WTC11 (cell line): ENCODE measurements around the gene ERC2. TPM values are rescaled to one million over a fixed set of nuclear protein-coding genes. Genes with fewer than 3 reads are reported as not detected.

ENCODE experiments used
- ATAC-seq: fragments of 200-7000 bp; cut with Tn5 transposase; 2 replicates; pipeline ENCODE4 v1.10.0; 2021; ENCODE audit warnings: mild to moderate bottlenecking, moderate library complexity
- CTCF ChIA-PET: fragments of 300-600 bp; sonication (Branson Sonifier 250); formaldehyde crosslinking; loops from one replicate; lab custom pipeline; 2021; ENCODE audit warnings: antibody characterized with exemption; lab: Charles Lee
- POLR2A ChIA-PET: fragments of 350-600 bp; sonication (Branson Sonifier 250); formaldehyde crosslinking; loops from one replicate; lab custom pipeline; 2021; ENCODE audit warnings: antibody characterized with exemption; lab: Charles Lee
- DNase-seq: peaks from one replicate; pipeline ENCODE4 v3.0.0; 2021; ENCODE audit warnings: low spot score
- H3K27ac Mint-ChIP-seq: 2 replicates; pipeline ENCODE4 v1.8.0; 2021; ENCODE audit warnings: mixed read lengths
- H3K27me3 Mint-ChIP-seq: 2 replicates; pipeline ENCODE4 v1.8.0; 2021; ENCODE audit warnings: low read depth, mild to moderate bottlenecking, moderate library complexity, mixed read lengths
- H3K36me3 Mint-ChIP-seq: 2 replicates; pipeline ENCODE4 v1.8.0; 2021; ENCODE audit warnings: mixed read lengths
- H3K4me1 Mint-ChIP-seq: 2 replicates; pipeline ENCODE4 v1.8.0; 2022; ENCODE audit warnings: mixed read lengths
- H3K4me3 Mint-ChIP-seq: 2 replicates; pipeline ENCODE4 v1.8.0; 2021; ENCODE audit warnings: mild to moderate bottlenecking, moderate library complexity, mixed read lengths
- H3K9me3 Mint-ChIP-seq: 2 replicates; pipeline ENCODE4 v1.8.0; 2021; ENCODE audit warnings: mixed read lengths
- AR ChIP-seq: fragments of 250-450 bp; sonication (Bioruptor Pico); IDR thresholded peaks from 2 replicates; pipeline ENCODE4 v1.9.0; 2021; ENCODE audit warnings: mild to moderate bottlenecking
- ATF1 ChIP-seq: sonication (generic); formaldehyde crosslinking; IDR thresholded peaks from 2 replicates; pipeline ENCODE4 v1.8.1; 2023; ENCODE audit warnings: mild to moderate bottlenecking, moderate library complexity, missing genetic modification reagents
- ATF2 ChIP-seq: sonication (generic); formaldehyde crosslinking; IDR thresholded peaks from 2 replicates; pipeline ENCODE4 v1.8.1; 2022; ENCODE audit warnings: low read depth, missing genetic modification reagents, borderline replicate concordance
- CREB1 ChIP-seq: sonication (generic); formaldehyde crosslinking; IDR thresholded peaks from 2 replicates; pipeline ENCODE4 v1.8.0; 2023; ENCODE audit warnings: mild to moderate bottlenecking, missing genetic modification reagents
- FOXK1 ChIP-seq: sonication (generic); formaldehyde crosslinking; IDR thresholded peaks from 2 replicates; pipeline ENCODE4 v1.8.0; 2022; ENCODE audit warnings: mild to moderate bottlenecking, moderate library complexity, missing genetic modification reagents
- JAZF1 ChIP-seq: fragments of 250-450 bp; sonication (Bioruptor Pico); IDR thresholded peaks from 2 replicates; pipeline ENCODE4 v1.9.0; 2021; ENCODE audit warnings: moderate library complexity, mild to moderate bottlenecking, inconsistent platforms
- NFYB ChIP-seq: sonication (generic); formaldehyde crosslinking; conservative IDR thresholded peaks from 2 replicates; pipeline ENCODE4 v1.8.0; 2022; ENCODE audit warnings: low read depth, missing genetic modification reagents
- NR1H2 ChIP-seq: sonication (generic); formaldehyde crosslinking; IDR thresholded peaks from 2 replicates; pipeline ENCODE4 v1.9.0; 2021; ENCODE audit warnings: mild to moderate bottlenecking, moderate library complexity, missing genetic modification reagents
- NR3C1 ChIP-seq: sonication (generic); formaldehyde crosslinking; conservative IDR thresholded peaks from 2 replicates; pipeline ENCODE4 v1.8.1; 2023; ENCODE audit warnings: low read depth, mild to moderate bottlenecking, missing genetic modification reagents
- SMAD4 ChIP-seq: sonication (generic); formaldehyde crosslinking; IDR thresholded peaks from 2 replicates; pipeline ENCODE4 v1.8.0; 2022; ENCODE audit warnings: mild to moderate bottlenecking, missing genetic modification reagents
- SOX15 ChIP-seq: fragments of 250-450 bp; sonication (Bioruptor Pico); IDR thresholded peaks from 2 replicates; pipeline ENCODE4 v1.9.0; 2021; ENCODE audit warnings: mild to moderate bottlenecking
- TCF7 ChIP-seq: sonication (generic); formaldehyde crosslinking; IDR thresholded peaks from 2 replicates; pipeline ENCODE4 v1.8.0; 2022; ENCODE audit warnings: mild to moderate bottlenecking, low read depth, missing genetic modification reagents, moderate library complexity
- ZMAT4 ChIP-seq: fragments of 250-450 bp; sonication (Bioruptor Pico); IDR thresholded peaks from 2 replicates; pipeline ENCODE4 v1.9.0; 2021; ENCODE audit warnings: mild to moderate bottlenecking
- ZNF138 ChIP-seq: sonication (generic); formaldehyde crosslinking; conservative IDR thresholded peaks from 2 replicates; pipeline ENCODE4 v1.8.1; 2022; ENCODE audit warnings: mild to moderate bottlenecking, moderate library complexity, missing genetic modification reagents
- ZNF219 ChIP-seq: sonication (generic); formaldehyde crosslinking; IDR thresholded peaks from 2 replicates; pipeline ENCODE4 v1.8.0; 2023; ENCODE audit warnings: missing genetic modification reagents, mild to moderate bottlenecking, borderline replicate concordance
- ZNF232 ChIP-seq: sonication (generic); formaldehyde crosslinking; IDR thresholded peaks from 2 replicates; pipeline ENCODE4 v1.8.0; 2022; ENCODE audit warnings: mild to moderate bottlenecking, missing genetic modification reagents
- ZNF281 ChIP-seq: sonication (generic); formaldehyde crosslinking; IDR thresholded peaks from 2 replicates; pipeline ENCODE4 v1.8.0; 2023; ENCODE audit warnings: mild to moderate bottlenecking, missing genetic modification reagents
- ZNF317 ChIP-seq: sonication (generic); formaldehyde crosslinking; IDR thresholded peaks from 2 replicates; pipeline ENCODE4 v1.8.1; 2023; ENCODE audit warnings: low read depth, mild to moderate bottlenecking, moderate library complexity, missing genetic modification reagents, borderline replicate concordance
- ZNF532 ChIP-seq: fragments of 250-450 bp; sonication (Bioruptor Pico); IDR thresholded peaks from 2 replicates; pipeline ENCODE4 v1.9.0; 2021; ENCODE audit warnings: mild to moderate bottlenecking, borderline replicate concordance
- ZNF671 ChIP-seq: fragments of 250-450 bp; sonication (Bioruptor Pico); IDR thresholded peaks from 2 replicates; pipeline ENCODE4 v1.8.0; 2021; ENCODE audit warnings: mild to moderate bottlenecking
- total RNA-seq: library from RNA; stranded (reverse); gene quantifications from 3 replicates; pipeline ENCODE4 v1.2.3, GENCODE V29; 2021

Gene ERC2
- total RNA-seq, 1 experiment from 2014 or later = 23.5 TPM

GRCh38 chr3:55711646-55712045 lies 756.6 kb downstream of the ERC2 start:
- POLR2A ChIA-PET = no interaction called here
- no peak for DNase-seq

More at GRCh38 chr3:55711646-55712045, 756.6 kb downstream of the ERC2 start:
- no peak overlapping the region for H3K27ac Mint-ChIP-seq
- no peak for ATAC-seq
- no peak for TF ChIP-seq NR3C1
- TF ChIP-seq ZNF138 (CRISPR knock-in tag) = no peak
- no peak for TF ChIP-seq SOX15 (CRISPR knock-in tag)
- TF ChIP-seq ZNF281 (CRISPR knock-in tag) = no peak
- no peak for TF ChIP-seq ZNF532
- TF ChIP-seq NR1H2 (CRISPR knock-in tag) = no peak
- no peak for TF ChIP-seq ATF1 (CRISPR knock-in tag)
- TF ChIP-seq ZMAT4 (CRISPR knock-in tag) = no peak
- TF ChIP-seq JAZF1 (CRISPR knock-in tag) = no peak
- TF ChIP-seq FOXK1 = no peak
- TF ChIP-seq NFYB (CRISPR knock-in tag) = no peak
- no peak for TF ChIP-seq ZNF671 (CRISPR knock-in tag)
- no peak for TF ChIP-seq TCF7 (CRISPR knock-in tag)
- TF ChIP-seq CREB1 = no peak
- no peak for TF ChIP-seq AR (CRISPR knock-in tag)
- no peak for TF ChIP-seq ZNF219 (CRISPR knock-in tag)
- TF ChIP-seq ATF2 = no peak
- TF ChIP-seq SMAD4 (CRISPR knock-in tag) = no peak
- TF ChIP-seq ZNF317 (CRISPR knock-in tag) = no peak
- TF ChIP-seq ZNF232 (CRISPR knock-in tag) = no peak
- H3K4me3 Mint-ChIP-seq = no peak overlapping the region
- peaks cover 2% of the 10 kb centered on the region; the same call in 1 of the 2 replicates for H3K9me3 Mint-ChIP-seq
- no peaks in the 10 kb centered on the region for H3K27me3 Mint-ChIP-seq
- peaks cover 15% of the 10 kb centered on the region for H3K4me1 Mint-ChIP-seq
- CTCF ChIA-PET = no interaction called here
- H3K36me3 Mint-ChIP-seq = no peaks in the 10 kb centered on the region
